Skin epidermis (tissue), 12 donors: Measurements from ENCODE around the gene OBSCN.

Experiments used
- H3K27ac ChIP-seq, 21 experiments: fragments of 200-600 bp; sonication (generic) in 11 of 21; one replicate each; pipeline ENCODE4 v1.5.0; 2020; ENCODE audit warnings: mild to moderate bottlenecking in 3 of 21, inconsistent platforms in 2 of 21, moderate library complexity in 2 of 21
- H3K4me3 ChIP-seq, 7 experiments: fragments of 200-600 bp; sonication (generic) in 2 of 7; one replicate each; pipeline ENCODE4 v1.5.0; 2020; ENCODE audit warnings: inconsistent platforms in 2 of 7, mild to moderate bottlenecking in 2 of 7, moderate library complexity in 1 of 7

The OBSCN gene

GRCh38 chr1:228345201-228345930 lies 137.5 kb downstream of the OBSCN start:
- no peak overlapping the region for H3K27ac ChIP-seq
- H3K4me3 ChIP-seq = no peak overlapping the region

- H3K27ac ChIP-seq = no peak overlapping the region
- H3K4me3 ChIP-seq = no peak overlapping the region
Measured at GRCh38 chr1:228346731-228347130, 138.9 kb downstream of the OBSCN start.

GRCh38 chr1:228347181-228347580 lies 139.3 kb downstream of the OBSCN start:
- no peak overlapping the region for H3K4me3 ChIP-seq
- H3K27ac ChIP-seq = no peak overlapping the region

GRCh38 chr1:228348708-228349467 lies 141.0 kb downstream of the OBSCN start:
- no peak overlapping the region for H3K27ac ChIP-seq
- no peak overlapping the region for H3K4me3 ChIP-seq

- Histone ChIP-seq H3K4me3 (no peak overlapping the region), H3K27ac (no peak overlapping the region)
Measured at GRCh38 chr1:228349701-228350171, 141.9 kb downstream of the OBSCN start.

GRCh38 chr1:228350179-228350742 lies 142.4 kb downstream of the OBSCN start:
- no peak overlapping the region for H3K4me3 ChIP-seq
- H3K27ac ChIP-seq = no peak overlapping the region

- no peak overlapping the region for H3K27ac ChIP-seq
- no peak overlapping the region for H3K4me3 ChIP-seq
Measured at GRCh38 chr1:228350831-228351781, 143.3 kb downstream of the OBSCN start.

- no peak overlapping the region for H3K4me3 ChIP-seq
- H3K27ac ChIP-seq = no peak overlapping the region
Measured at GRCh38 chr1:228351850-228352249, 144.0 kb downstream of the OBSCN start.

- Histone ChIP-seq H3K4me3 (no peak overlapping the region), H3K27ac (no peak overlapping the region)
Measured at GRCh38 chr1:228352677-228353481, 145.0 kb downstream of the OBSCN start.

GRCh38 chr1:228353601-228354371 lies 145.9 kb downstream of the OBSCN start:
- Histone ChIP-seq H3K4me3 (no peak overlapping the region), H3K27ac (no peak overlapping the region)

GRCh38 chr1:228354390-228355320 lies 146.8 kb downstream of the OBSCN start:
- Histone ChIP-seq H3K4me3 (no peak overlapping the region), H3K27ac (no peak overlapping the region)

- H3K4me3 ChIP-seq = no peak overlapping the region
- no peak overlapping the region for H3K27ac ChIP-seq
Measured at GRCh38 chr1:228356897-228357680, 149.2 kb downstream of the OBSCN start.

- H3K27ac ChIP-seq = no peak overlapping the region
Measured at GRCh38 chr1:228358039-228358763, 150.4 kb downstream of the OBSCN start.

GRCh38 chr1:228358764-228359612 lies 151.1 kb downstream of the OBSCN start:
- no peak overlapping the region for H3K27ac ChIP-seq
- no peak overlapping the region for H3K4me3 ChIP-seq

More at GRCh38 chr1:228358039-228358763, 150.4 kb downstream of the OBSCN start:
- no peak overlapping the region for H3K4me3 ChIP-seq
